Effector memory CD8-positive, alpha-beta T cell (primary cell): ENCODE data around the gene PAX5.

ENCODE experiments used
- ATAC-seq: fragments of 150-1000 bp; cut with Tn5 transposase; replicated peaks from 2 replicates; pipeline ENCODE4 v1.10.0; 2021; ENCODE audit warnings: mild to moderate bottlenecking, moderate library complexity
- DNase-seq, 3 experiments: peaks; one replicate each; pipeline ENCODE4 v3.0.0; 2021
- H3K27ac Mint-ChIP-seq, 2 donors: one replicate each; pipeline ENCODE4 v1.8.0; 2022; ENCODE audit warnings: mild to moderate bottlenecking in 2 of 2, mixed read lengths in 2 of 2, moderate library complexity in 2 of 2
- H3K27me3 Mint-ChIP-seq, 2 donors: one replicate each; pipeline ENCODE4 v1.8.0; 2022; ENCODE audit warnings: mixed read lengths in 2 of 2
- H3K36me3 Mint-ChIP-seq: one replicate; pipeline ENCODE4 v1.8.0; 2022; ENCODE audit warnings: mild to moderate bottlenecking, moderate library complexity, mixed read lengths; ENCODE audit not compliant: insufficient read depth
- H3K4me1 Mint-ChIP-seq, 2 donors: one replicate each; pipeline ENCODE4 v1.8.0; 2022; ENCODE audit warnings: low read depth in 2 of 2, mixed read lengths in 2 of 2
- H3K4me3 Mint-ChIP-seq, 2 donors: one replicate each; pipeline ENCODE4 v1.8.0; 2022; ENCODE audit warnings: mild to moderate bottlenecking in 2 of 2, mixed read lengths in 2 of 2, moderate library complexity in 2 of 2
- H3K9me3 Mint-ChIP-seq, 2 donors: one replicate each; pipeline ENCODE4 v1.8.0; 2022; ENCODE audit warnings: mixed read lengths in 2 of 2

The PAX5 gene

GRCh38 chr9:36962691-36963090 is 71.4 kb downstream of the PAX5 start:
- Mint-ChIP-seq H3K9me3 (no peaks in the 10 kb centered on the region), H3K4me1 (no peaks in the 10 kb centered on the region), H3K4me3 (no peak overlapping the region), H3K36me3 (peaks cover 3% of the 10 kb centered on the region), H3K27ac (no peak overlapping the region), H3K27me3 (peaks cover 39 to 70% of the 10 kb centered on the region in 2 donors)
- ATAC-seq (no peak), DNase-seq (no peak)

- ATAC-seq, result no peak
- peaks cover 3% of the 10 kb centered on the region for H3K36me3 Mint-ChIP-seq
- H3K9me3 Mint-ChIP-seq, result no peaks in the 10 kb centered on the region
- no peak overlapping the region for H3K4me3 Mint-ChIP-seq
- no peak overlapping the region for H3K27ac Mint-ChIP-seq
- H3K27me3 Mint-ChIP-seq, result peaks cover 49 to 79% of the 10 kb centered on the region in 2 donors
- no peak for DNase-seq
- H3K4me1 Mint-ChIP-seq, result no peaks in the 10 kb centered on the region
These were observed 72.3 kb downstream of the PAX5 start for GRCh38 chr9:36961561-36962325.

GRCh38 chr9:36961051-36961450 is 73.0 kb downstream of the PAX5 start:
- H3K27ac Mint-ChIP-seq, result no peak overlapping the region
- H3K36me3 Mint-ChIP-seq, result peaks cover 3% of the 10 kb centered on the region
- DNase-seq (no peak), ATAC-seq (no peak)
- H3K27me3 Mint-ChIP-seq, result peaks cover 56 to 84% of the 10 kb centered on the region in 2 donors
- no peaks in the 10 kb centered on the region for H3K4me1 Mint-ChIP-seq
- no peak overlapping the region for H3K4me3 Mint-ChIP-seq
- no peaks in the 10 kb centered on the region for H3K9me3 Mint-ChIP-seq

- no peak overlapping the region for H3K4me3 Mint-ChIP-seq
- no peak overlapping the region for H3K27ac Mint-ChIP-seq
- peaks cover 3% of the 10 kb centered on the region for H3K36me3 Mint-ChIP-seq
- H3K27me3 Mint-ChIP-seq, result peaks cover 56 to 84% of the 10 kb centered on the region in 2 donors
- no peak for ATAC-seq
- H3K9me3 Mint-ChIP-seq, result no peaks in the 10 kb centered on the region
- H3K4me1 Mint-ChIP-seq, result no peaks in the 10 kb centered on the region
- no peak for DNase-seq
These were observed 73.5 kb downstream of the PAX5 start for GRCh38 chr9:36960575-36960955.

DNA sequence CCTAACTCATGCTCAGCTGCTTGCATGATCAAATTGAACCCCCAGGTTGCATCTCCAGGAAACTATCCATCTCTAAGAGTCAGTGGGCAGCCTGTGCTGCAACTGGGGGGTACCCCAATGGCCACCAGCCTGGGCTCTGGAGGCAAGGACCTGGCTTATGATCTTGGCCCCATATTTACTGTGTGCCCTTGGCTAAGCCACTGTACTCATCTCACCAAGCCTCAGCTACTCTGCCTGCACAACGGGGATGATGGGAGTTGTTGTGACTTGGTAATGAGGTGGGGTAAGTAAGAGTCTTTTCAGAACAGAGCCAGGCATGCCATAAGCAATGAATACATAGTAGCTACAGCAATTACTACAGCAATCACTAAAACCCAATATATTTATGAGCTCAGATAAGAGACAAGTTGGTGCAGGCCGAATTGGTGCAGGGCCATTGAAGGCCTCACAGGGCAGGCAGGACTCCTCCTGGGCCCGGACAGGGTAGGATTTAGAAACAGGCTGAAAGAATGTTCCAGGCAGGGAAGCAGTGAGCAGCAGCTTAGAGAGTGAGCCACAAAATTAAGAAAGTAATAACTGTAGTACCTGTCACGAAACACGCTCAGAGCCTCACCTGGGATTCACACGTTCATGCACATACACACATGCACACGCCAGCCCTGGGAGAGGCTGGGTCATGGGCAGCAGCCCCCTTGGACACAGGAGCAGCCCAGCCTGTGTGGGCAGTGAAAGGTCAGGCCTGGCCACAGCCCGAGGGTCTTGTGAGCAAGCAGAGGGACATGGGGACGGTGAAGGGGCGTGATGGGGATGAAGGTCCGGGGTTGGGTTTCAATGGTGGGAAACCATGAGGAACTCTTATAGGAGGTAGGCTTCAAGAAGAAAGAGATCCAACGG is 74.1 kb downstream of the PAX5 start:
- Mint-ChIP-seq H3K4me3 (no peak overlapping the region), H3K4me1 (no peaks in the 10 kb centered on the region), H3K9me3 (no peaks in the 10 kb centered on the region), H3K36me3 (peaks cover under 1% of the 10 kb centered on the region), H3K27ac (no peak overlapping the region), H3K27me3 (peaks cover 56 to 79% of the 10 kb centered on the region in 2 donors)
- no peak for ATAC-seq
- no peak for DNase-seq

GRCh38 chr9:36956908-36957307 is 77.2 kb downstream of the PAX5 start:
- H3K9me3 Mint-ChIP-seq, result no peaks in the 10 kb centered on the region

DNA sequence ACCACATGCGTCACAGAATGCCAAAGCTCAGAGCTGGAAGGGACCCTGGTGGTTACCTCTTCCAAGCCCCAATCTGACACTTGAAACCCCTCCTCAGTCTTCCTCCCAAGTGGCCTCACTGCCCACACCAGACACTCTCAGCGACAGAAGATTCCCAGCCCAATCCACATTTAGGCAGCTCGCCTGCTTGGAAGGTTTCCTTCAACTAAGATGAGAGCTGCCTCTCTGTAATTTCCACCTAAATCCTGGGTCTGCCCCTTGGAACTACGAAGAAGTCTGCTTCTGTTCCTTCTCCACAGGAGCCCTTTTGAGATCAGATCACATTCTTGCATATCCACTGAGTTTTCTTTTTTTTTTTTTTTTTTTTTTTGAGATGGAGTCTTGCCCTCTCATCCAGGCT is 83.7 kb downstream of the PAX5 start:
- Mint-ChIP-seq H3K27ac (no peak overlapping the region), H3K36me3 (no peaks in the 10 kb centered on the region), H3K9me3 (no peaks in the 10 kb centered on the region), H3K4me3 (no peak overlapping the region), H3K27me3 (peaks cover 38 to 42% of the 10 kb centered on the region in 2 donors), H3K4me1 (no peaks in the 10 kb centered on the region)
- no peak for DNase-seq
- ATAC-seq, result no peak

More at GRCh38 chr9:36956908-36957307, 77.2 kb downstream of the PAX5 start:
- ATAC-seq (no peak), DNase-seq (no peak)
- no peak overlapping the region for H3K27ac Mint-ChIP-seq
- no peak overlapping the region for H3K4me3 Mint-ChIP-seq
- H3K27me3 Mint-ChIP-seq, result peaks cover 57 to 73% of the 10 kb centered on the region in 2 donors
- no peaks in the 10 kb centered on the region for H3K36me3 Mint-ChIP-seq
- H3K4me1 Mint-ChIP-seq, result no peaks in the 10 kb centered on the region

DNA sequence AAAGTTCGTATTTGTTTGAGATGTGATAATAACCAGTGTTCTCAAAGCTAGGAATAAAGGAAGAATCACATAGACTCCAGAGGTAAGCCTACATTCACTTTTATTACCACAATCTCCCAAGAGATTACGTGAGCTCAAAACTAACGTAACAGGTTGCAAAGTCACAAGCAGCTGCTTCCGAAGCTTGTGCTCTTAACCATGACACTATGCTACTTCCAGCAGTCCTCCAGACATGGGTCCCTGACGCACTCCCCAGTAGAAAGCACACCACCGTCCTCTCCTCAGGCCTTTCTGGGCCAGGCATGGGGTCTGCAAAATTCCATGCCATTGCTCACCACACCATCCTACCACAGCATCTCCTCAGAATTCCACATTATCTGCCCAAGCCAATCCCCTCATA is 84.6 kb downstream of the PAX5 start:
- Mint-ChIP-seq H3K27me3 (peaks cover 35 to 47% of the 10 kb centered on the region in 2 donors), H3K9me3 (no peaks in the 10 kb centered on the region), H3K4me3 (no peak overlapping the region), H3K4me1 (no peaks in the 10 kb centered on the region), H3K36me3 (no peaks in the 10 kb centered on the region), H3K27ac (no peak overlapping the region)
- no peak for ATAC-seq
- no peak for DNase-seq

DNA sequence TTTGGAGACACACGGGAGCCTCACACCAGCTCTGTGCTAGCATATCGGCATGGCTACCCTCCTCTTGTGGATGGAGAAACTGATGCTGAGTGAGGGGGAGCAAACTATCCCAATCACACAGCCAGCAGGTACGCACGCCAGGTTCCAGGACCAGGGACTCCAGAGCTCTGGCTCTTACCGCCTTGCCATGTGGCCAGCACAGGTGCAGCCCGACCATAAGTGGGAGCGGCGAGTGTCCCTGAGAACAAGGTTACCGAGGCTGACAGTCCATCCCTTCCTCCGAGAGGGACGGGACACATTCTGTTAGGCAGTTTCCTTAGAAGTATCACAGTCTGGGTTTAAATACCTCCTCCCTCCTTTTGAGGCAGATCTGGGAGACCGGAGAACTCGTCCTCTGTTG is 86.0 kb downstream of the PAX5 start:
- peaks cover 23 to 48% of the 10 kb centered on the region in 2 donors for H3K27me3 Mint-ChIP-seq

DNA sequence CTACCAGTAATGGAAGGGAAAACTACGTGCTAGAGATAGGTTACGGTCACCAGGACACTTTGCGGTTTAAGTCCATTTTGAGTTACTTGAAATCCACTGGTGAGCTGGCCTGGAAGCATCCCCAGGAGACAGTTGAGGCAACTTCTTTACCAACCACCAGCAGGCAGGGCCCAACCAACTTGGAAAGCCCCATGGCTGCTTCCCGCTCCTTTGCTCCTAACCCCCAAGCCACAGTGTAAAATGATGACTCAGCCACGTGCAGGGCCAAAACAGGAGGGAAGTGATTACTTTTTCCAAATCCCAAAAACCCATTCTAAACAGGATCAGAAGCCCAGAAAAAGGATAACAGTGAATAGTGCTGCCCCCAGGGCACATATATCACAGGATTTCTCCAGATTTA is 87.4 kb downstream of the PAX5 start:
- DNase-seq (no peak), ATAC-seq (no peak)
- Mint-ChIP-seq H3K9me3 (no peaks in the 10 kb centered on the region), H3K36me3 (no peaks in the 10 kb centered on the region), H3K4me3 (no peak overlapping the region), H3K4me1 (no peaks in the 10 kb centered on the region), H3K27ac (no peak overlapping the region), H3K27me3 (peaks cover 21 to 48% of the 10 kb centered on the region in 2 donors)

More for the DNA sequence above, 86.0 kb downstream of the PAX5 start:
- H3K4me1 Mint-ChIP-seq, result no peaks in the 10 kb centered on the region
- DNase-seq (no peak), ATAC-seq (no peak)
- no peaks in the 10 kb centered on the region for H3K9me3 Mint-ChIP-seq
- H3K27ac Mint-ChIP-seq, result no peak overlapping the region
- H3K36me3 Mint-ChIP-seq, result no peaks in the 10 kb centered on the region
- H3K4me3 Mint-ChIP-seq, result no peak overlapping the region

DNA sequence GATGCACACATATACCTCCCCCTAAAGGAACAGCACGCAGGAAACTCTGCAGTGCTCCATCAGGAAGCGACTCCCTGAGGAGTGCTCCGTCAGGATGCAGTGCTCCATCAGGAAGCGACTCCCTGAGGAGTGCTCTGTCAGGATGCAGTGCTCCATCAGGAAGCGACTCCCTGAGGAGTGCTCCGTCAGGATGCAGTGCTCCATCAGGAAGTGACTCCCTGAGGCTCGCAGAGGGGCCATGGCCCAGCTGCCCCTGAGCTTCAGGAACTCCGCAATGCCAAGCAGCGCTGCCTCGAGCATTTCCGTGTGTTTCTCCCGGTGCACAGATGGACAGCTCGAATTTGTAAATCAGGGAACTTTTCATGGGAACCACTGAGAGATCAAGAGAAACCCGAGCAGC is 88.1 kb downstream of the PAX5 start:
- Mint-ChIP-seq H3K9me3 (no peaks in the 10 kb centered on the region), H3K4me1 (no peaks in the 10 kb centered on the region), H3K27ac (no peak overlapping the region), H3K27me3 (peaks cover 21 to 55% of the 10 kb centered on the region in 2 donors), H3K4me3 (no peak overlapping the region), H3K36me3 (no peaks in the 10 kb centered on the region)
- ATAC-seq, result no peak
- DNase-seq, result no peak

DNA sequence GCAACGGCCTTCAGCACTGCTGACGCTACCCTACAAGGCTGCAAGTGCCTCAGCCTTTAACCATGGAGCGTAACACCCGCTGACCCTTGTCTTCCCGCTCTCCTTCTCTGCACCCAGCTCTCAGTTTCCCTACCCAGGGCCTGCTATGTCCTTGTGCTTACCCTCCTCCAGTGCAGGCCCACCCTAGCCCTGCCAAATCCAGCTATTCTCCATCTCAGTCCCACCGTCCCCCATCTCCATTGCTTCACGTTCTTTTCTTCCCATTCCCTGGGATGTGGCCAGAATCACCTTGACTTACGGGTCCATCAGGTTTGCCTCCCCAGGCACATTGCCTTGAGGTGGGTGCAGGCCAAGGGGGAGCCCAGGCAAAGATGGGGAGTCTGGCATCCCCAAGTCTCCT is 91.2 kb downstream of the PAX5 start:
- H3K4me1 Mint-ChIP-seq, result no peaks in the 10 kb centered on the region

GRCh38 chr9:36941441-36941840 is 92.6 kb downstream of the PAX5 start:
- Mint-ChIP-seq H3K4me1 (no peaks in the 10 kb centered on the region), H3K9me3 (no peaks in the 10 kb centered on the region), H3K4me3 (no peak overlapping the region), H3K36me3 (no peaks in the 10 kb centered on the region), H3K27me3 (peaks cover 23 to 43% of the 10 kb centered on the region in 2 donors), H3K27ac (no peak overlapping the region)
- DNase-seq (no peak), ATAC-seq (no peak)

More for the DNA sequence above, 91.2 kb downstream of the PAX5 start:
- no peak for DNase-seq
- Mint-ChIP-seq H3K36me3 (no peaks in the 10 kb centered on the region), H3K4me3 (no peak overlapping the region), H3K27ac (no peak overlapping the region), H3K27me3 (peaks cover 26 to 54% of the 10 kb centered on the region in 2 donors), H3K9me3 (no peaks in the 10 kb centered on the region)
- no peak for ATAC-seq

GRCh38 chr9:36940881-36941280 is 93.2 kb downstream of the PAX5 start:
- Mint-ChIP-seq H3K27me3 (peaks cover 21 to 41% of the 10 kb centered on the region in 2 donors), H3K4me3 (no peak overlapping the region), H3K9me3 (no peaks in the 10 kb centered on the region), H3K27ac (no peak overlapping the region), H3K36me3 (no peaks in the 10 kb centered on the region), H3K4me1 (no peaks in the 10 kb centered on the region)
- DNase-seq, result no peak
- no peak for ATAC-seq
